ENCODE data around the gene SLC44A3. TPM values are rescaled to one million over a fixed set of nuclear protein-coding genes. Genes with fewer than 3 reads are reported as not detected.

The SLC44A3 gene
- total and polyA plus RNA-seq, 2 of the 13 experiments (the other 11 are each of a cell fraction or from before 2014, with no cell fraction given), result 6.8 to 14.1 TPM

- no peak for TF ChIP-seq TRAFD1 (CRISPR knock-in tag; IDR thresholded peaks at IDR 0.05; ENCODE audit: borderline replicate concordance)
- TF ChIP-seq SCMH1 (CRISPR knock-in tag; IDR thresholded peaks at IDR 0.05; ENCODE audit: borderline replicate concordance), result no peak
- peak; percentile 75; the same call in 1 of the 2 replicates for TF ChIP-seq JUNB (CRISPR knock-in tag; IDR thresholded peaks at IDR 0.05; ENCODE audit: borderline replicate concordance)
- no peak for TF ChIP-seq BHLHE40 (IDR thresholded peaks at IDR 0.05; ENCODE audit: low read length)
- no peak for TF ChIP-seq ZSCAN31 (CRISPR knock-in tag; IDR thresholded peaks at IDR 0.05; ENCODE audit: low read depth)
- TF ChIP-seq ZBTB20 (CRISPR knock-in tag; IDR thresholded peaks at IDR 0.05; ENCODE audit: borderline replicate concordance, low read depth), result no peak; the same call in 1 of the 2 replicates
- no peak for TF ChIP-seq CAMTA2 (CRISPR knock-in tag; IDR thresholded peaks at IDR 0.05; ENCODE audit: borderline replicate concordance)
- no peak for TF ChIP-seq YY1 (IDR thresholded peaks at IDR 0.05; ENCODE audit: insufficient read depth, insufficient replicate concordance, low read depth, low read length)
- no peak for TF ChIP-seq E2F2 (CRISPR knock-in tag; IDR thresholded peaks at IDR 0.05; ENCODE audit: borderline replicate concordance)
- TF ChIP-seq NCOA1 (CRISPR knock-in tag; IDR thresholded peaks at IDR 0.05), result no peak; the same call in 1 of the 2 replicates
- TF ChIP-seq PHF21A (CRISPR knock-in tag; IDR thresholded peaks at IDR 0.05), result peak; percentile 84
- TF ChIP-seq ZNF710 (CRISPR knock-in tag; IDR thresholded peaks at IDR 0.05; ENCODE audit: borderline replicate concordance), result no peak; the same call in 1 of the 2 replicates
- TF ChIP-seq ONECUT2 (CRISPR knock-in tag; IDR thresholded peaks at IDR 0.05), result no peak
- TF ChIP-seq ARID4A (CRISPR knock-in tag; IDR thresholded peaks at IDR 0.05; ENCODE audit: borderline replicate concordance), result peak; percentile 51
- TF ChIP-seq HNRNPUL1 (IDR thresholded peaks at IDR 0.05; ENCODE audit: low read depth, low read length), result no peak
- no peak for TF ChIP-seq ZNF543 (CRISPR knock-in tag; IDR thresholded peaks at IDR 0.05)
- no peak for TF ChIP-seq PAF1 (CRISPR knock-in tag; IDR thresholded peaks at IDR 0.05)
- no peak for TF ChIP-seq THRA (CRISPR knock-in tag; IDR thresholded peaks at IDR 0.05; ENCODE audit: borderline replicate concordance)
- no peak for TF ChIP-seq TOE1 (CRISPR knock-in tag; IDR thresholded peaks at IDR 0.05)
These were observed 105.5 kb downstream of the SLC44A3 start (continued) for GRCh38 chr1:94925561-94926125.

Measured in HepG2 (cell line).